GM08714 (cell line): Measurements from ENCODE around the gene SPDYE4.

Experiments used
- H3K4me3 ChIP-seq: fragments of 200-500 bp; sonication (Bioruptor generic); 2 replicates; pipeline ENCODE4 v1.5.1; 2014; ENCODE audit warnings: mild to moderate bottlenecking, low read length, inconsistent platforms
- ZNF274 ChIP-seq: IDR thresholded peaks from 2 replicates; pipeline ENCODE4 v1.6.1; 2012; ENCODE audit warnings: mild to moderate bottlenecking, low read depth, low read length

Gene SPDYE4

DNA sequence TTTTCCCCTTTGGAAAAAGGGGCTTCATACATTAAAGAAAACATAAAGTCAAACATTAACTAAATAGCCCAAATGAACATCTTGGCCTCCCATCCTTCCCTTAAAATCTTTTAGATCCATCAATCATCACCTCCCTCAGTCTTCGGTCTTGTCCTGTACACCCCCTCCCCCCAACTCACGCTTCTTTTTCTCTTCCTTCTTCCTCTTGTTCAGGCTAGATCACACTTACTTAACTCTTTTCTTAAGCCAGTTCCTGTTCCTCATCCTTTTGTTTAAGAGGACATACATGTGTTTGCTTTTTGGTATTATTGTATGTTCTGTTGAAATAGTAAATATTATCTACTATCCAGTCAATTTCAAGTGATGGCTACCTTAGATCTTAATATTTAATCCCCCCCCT, 35.3 kb upstream of the SPDYE4 start:
- TF ChIP-seq ZNF274: no peak
- H3K4me3 ChIP-seq: no peak overlapping the region

DNA sequence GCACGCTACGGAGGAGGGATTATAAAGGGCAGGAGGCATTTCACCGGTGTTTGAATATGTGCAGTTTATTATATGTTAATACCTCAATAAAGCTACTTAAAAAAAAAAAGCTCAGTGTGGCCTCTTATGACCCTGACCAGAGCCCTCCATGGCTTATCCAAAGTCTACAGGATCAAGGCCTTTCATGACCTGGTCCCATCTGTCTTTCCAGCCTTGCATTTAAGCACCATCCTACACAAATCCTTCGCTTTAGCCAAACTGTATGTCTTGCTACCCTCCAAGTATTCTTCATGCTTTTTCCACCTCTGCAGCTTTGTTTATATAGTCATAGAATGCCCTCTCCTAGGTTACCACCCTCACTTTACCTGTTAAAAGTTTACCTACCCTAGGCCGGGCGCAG, 34.3 kb upstream of the SPDYE4 start:
- no peak for TF ChIP-seq ZNF274
- no peak overlapping the region for H3K4me3 ChIP-seq

GRCh38 chr17:8791910-8792270, 33.5 kb upstream of the SPDYE4 start:
- TF ChIP-seq ZNF274: no peak
- H3K4me3 ChIP-seq: no peak overlapping the region

DNA sequence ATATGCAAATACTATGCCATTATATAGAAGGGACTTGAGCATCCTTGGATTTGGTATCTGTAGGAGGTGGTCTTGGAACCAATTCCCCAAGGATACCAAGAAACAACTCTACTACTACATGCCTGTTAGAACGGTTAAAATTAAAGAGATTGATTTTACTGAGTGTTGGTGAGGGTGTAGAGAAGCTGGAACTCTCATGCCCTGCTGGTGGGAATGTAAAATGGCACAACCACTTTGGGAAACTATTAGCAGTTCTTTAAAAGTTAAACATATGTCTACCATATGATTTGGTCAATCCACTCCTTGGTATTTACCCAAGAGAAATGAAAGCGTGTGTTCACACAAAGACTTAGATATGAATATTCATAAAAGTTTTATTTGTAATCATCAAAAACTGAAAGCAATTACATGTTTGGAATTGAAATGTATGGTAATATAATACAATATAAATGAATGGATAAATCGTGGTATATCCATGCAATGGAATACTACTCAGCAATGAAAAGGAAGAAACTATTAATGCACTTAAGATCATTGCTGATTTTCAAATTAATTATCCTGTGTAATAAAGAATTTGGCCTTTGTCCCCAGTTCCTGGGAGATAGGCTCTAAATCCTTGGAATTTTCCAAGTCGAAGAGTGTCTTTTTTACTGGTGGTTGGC, 33.0 kb upstream of the SPDYE4 start:
- TF ChIP-seq ZNF274: no peak
- no peak overlapping the region for H3K4me3 ChIP-seq

- H3K4me3 ChIP-seq: no peak overlapping the region
- no peak for TF ChIP-seq ZNF274
These were observed 31.4 kb upstream of the SPDYE4 start for GRCh38 chr17:8789743-8790142.

DNA sequence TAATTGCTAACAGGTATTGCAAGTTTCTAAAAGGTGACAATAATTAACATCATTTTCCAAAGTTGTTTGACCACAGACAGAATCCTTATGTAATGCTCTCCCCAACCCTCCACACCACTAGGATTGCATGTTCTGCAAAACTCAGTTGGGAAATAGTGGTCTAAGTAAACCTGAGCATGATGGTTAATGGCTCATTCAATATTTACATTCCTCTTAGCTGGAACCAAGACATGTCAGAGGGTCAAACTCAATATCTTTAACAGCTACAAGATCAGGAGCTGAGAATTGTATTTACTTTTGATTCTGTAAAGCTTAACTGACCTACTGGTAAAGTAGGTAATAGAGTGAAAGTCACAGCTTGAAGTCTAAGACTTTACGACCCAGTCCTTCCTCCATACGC, 30.7 kb upstream of the SPDYE4 start:
- TF ChIP-seq ZNF274: no peak
- no peak overlapping the region for H3K4me3 ChIP-seq

DNA sequence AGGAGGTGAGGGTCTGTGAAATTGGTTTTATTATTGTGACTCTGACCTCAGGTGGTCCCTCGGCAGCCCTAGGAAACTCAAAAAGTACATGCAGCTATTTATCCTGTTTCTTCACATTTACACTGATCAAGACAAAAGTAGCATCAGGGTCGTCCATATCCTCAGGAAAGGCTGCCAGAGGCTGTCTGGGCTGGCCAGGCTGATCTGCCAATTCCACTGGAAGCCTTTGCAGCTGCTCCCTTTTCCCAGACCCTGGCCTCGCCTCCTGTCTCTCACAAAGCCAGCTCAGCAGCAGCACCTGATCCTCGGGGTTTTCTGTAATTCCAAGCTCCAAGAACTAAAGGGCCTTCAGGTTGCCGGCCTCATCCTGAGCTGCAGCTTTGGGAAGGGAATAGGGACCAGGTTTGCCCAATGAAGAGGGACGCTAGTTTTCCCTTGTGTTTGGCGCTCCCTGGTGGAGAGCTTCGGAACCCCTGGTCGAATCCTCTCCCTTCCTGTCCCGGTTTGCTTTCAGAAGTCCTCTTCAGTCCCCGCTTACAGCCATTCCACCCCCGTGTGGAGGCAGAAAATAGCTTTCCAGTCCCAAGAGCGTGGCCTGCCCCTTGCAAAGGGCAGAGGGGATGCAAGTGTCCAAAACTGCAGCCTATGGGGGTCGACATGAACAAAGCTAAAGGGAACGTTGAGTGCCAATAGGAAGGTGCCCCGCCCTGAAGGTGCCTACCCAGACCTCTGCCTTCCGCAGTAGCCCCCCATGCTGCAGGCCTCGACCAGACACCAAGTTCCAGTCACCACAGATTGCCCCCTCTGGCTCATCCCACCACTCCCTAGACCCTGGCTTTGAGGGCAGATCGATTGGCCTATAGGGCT, 27.4 kb upstream of the SPDYE4 start:
- TF ChIP-seq ZNF274: no peak
- H3K4me3 ChIP-seq: no peak overlapping the region

- no peak for TF ChIP-seq ZNF274
- H3K4me3 ChIP-seq: no peak overlapping the region
These were observed 23.8 kb upstream of the SPDYE4 start for GRCh38 chr17:8782176-8782575.

DNA sequence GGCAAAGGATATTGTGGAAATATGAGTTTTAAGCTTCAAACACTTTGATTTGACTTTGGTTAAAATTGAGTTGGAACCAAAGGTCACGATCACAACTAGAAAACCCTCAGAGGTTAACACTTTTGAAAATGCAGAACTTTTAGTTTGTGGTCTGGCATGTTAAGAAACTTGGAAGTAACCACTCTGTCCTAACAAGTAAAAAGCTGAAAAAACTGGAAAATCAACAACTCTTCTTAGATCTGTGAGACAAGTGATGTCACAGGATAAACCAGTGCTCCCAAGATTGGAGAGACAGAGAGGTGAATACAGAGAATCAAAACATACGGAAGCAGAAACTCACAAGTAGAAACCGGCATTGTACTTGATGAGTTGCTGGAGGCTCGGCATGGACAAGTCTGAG, 23.4 kb upstream of the SPDYE4 start:
- no peak for TF ChIP-seq ZNF274
- H3K4me3 ChIP-seq: no peak overlapping the region

DNA sequence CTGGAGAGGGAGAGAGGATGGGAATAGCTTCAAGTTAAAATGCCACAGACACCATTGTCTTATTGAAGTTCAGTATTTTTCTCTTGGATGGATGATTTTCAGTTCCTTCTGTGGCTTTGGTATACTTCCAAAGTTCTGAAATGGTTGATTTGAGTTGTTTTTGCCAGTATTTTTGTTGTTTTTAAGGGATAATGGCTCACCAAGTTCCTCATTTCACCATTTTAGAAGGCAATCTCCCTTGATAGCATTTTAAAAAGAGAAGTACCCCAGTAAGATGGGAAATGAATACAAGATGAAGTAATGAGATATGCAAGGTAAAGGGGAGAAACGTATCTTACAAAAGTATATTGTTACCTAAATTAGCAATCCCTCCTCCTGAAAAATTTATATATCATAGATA, 18.5 kb upstream of the SPDYE4 start:
- no peak for TF ChIP-seq ZNF274
- H3K4me3 ChIP-seq: no peak overlapping the region

DNA sequence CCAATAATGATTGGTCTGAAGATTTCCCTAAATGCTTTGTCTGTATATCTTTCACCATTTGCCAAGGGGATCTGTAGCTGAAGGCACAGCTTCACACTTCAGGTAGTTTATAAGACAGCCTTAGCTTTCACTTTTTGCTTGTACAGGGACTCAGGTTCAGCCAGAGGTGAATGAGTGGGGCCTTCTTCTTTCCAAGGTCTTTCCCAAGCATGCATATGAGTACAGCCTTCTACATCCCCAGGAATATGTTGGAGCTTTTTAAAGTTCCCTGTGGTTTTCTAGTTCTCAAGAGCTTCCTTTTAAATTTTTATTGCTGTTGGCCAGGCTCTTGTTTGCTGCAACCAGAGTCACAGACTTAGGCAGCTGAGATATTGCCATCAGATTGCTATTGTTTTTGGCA, 17.9 kb upstream of the SPDYE4 start:
- no peak overlapping the region for H3K4me3 ChIP-seq
- no peak for TF ChIP-seq ZNF274

- no peak overlapping the region for H3K4me3 ChIP-seq
- no peak for TF ChIP-seq ZNF274
These were observed 8.4 kb upstream of the SPDYE4 start for GRCh38 chr17:8766731-8767130.

- TF ChIP-seq ZNF274: no peak
- H3K4me3 ChIP-seq: no peak overlapping the region
These were observed 3.7 kb upstream of the SPDYE4 start for GRCh38 chr17:8762012-8762411.

- no peak for TF ChIP-seq ZNF274
- H3K4me3 ChIP-seq: no peak overlapping the region
These were observed 1.2 kb downstream of the SPDYE4 start for GRCh38 chr17:8757189-8757588.

DNA sequence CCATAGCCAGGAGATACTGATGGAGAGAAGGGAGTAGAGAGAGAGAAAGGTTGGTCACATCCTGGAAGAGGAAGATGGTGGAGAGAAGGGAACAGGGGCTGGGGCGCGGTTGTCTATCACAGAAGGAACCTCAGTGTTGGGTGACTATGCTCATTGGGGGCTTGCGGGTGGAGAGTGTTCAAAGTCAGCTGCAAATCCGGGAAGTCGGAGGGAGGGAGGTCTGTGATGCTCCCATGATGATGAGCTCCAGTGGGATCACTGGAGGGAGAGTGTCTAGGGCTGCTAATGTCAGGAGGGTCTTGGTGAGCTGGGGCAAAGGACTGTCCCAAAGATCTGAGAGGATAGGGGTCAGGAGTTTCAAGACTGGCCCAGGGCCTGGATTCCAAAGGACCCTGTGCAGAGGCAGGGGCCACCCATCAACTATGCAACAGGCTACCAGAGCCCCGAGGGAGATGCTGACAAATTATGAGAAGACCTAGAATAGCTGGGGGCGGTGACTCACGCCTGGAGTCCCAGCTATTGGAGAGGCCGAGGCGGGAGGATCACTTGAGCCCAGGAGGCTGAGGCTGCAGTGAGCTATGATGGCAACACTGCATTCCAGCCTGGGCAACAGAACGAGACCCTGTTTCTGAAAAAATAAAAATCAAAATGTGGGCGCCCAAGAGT, 2.6 kb downstream of the SPDYE4 start:
- TF ChIP-seq ZNF274: no peak
- no peak overlapping the region for H3K4me3 ChIP-seq

DNA sequence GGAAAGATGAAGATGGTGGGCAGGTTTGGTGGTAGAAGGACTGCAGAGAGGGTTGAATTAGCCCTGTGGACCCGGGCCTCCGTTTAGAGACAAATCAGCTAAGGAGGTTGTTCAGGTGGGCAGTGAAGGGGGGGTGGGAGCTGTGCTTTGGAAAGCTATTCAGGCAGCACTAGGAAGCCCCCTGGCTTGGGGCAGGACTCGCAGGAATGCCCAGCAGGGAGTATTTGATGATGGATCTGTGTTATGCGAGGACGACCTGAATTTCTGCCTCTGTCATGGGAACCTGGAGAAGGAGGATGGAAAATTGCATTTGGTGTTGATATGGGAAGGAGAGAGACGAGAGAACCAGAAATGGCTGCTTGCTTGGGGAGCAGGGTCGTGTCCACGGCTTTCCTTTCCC, 3.5 kb downstream of the SPDYE4 start:
- no peak for TF ChIP-seq ZNF274

More for the DNA sequence above, 3.5 kb downstream of the SPDYE4 start:
- H3K4me3 ChIP-seq: no peak overlapping the region
